Stimulated activated CD8-positive, alpha-beta memory T cell treated with anti-CD3 and anti-CD28 coated beads, Interleukin-7, amount 100 ng/mL, for 1 hour (primary cell): ENCODE results near the gene IKZF2.

ENCODE experiments used
- DNase-seq, 2 donors: peaks; one replicate each; pipeline ENCODE4 v3.0.0-alpha.2; 2020; ENCODE audit warnings: low read depth in 2 of 2

The IKZF2 gene

GRCh38 chr2:212958757-212959295, 192.6 kb downstream of the IKZF2 start:
- no peak for DNase-seq

- no peak for DNase-seq
Observed at GRCh38 chr2:212958133-212958532, 193.3 kb downstream of the IKZF2 start.

GRCh38 chr2:212957624-212958023, 193.8 kb downstream of the IKZF2 start:
- DNase-seq = no peak

GRCh38 chr2:212956665-212957607, 194.5 kb downstream of the IKZF2 start:
- no peak for DNase-seq

- DNase-seq = no peak
Observed at GRCh38 chr2:212953170-212953920, 198.1 kb downstream of the IKZF2 start.

GRCh38 chr2:212949786-212950185, 201.6 kb downstream of the IKZF2 start:
- DNase-seq = no peak
